Measurements from ENCODE around the gene LRRC37B.
A peak's percentile ranks its signal among the peaks of the same experiment; 100 is the strongest.
"Not testable (repeated sequence)": the region's sequence is repeated elsewhere in the genome, so short reads cannot be mapped to it uniquely, and the experiment has no call there.

The LRRC37B gene

GRCh38 chr17:32041306-32041875 lies 34.2 kb downstream of the LRRC37B start:
- not testable (repeated sequence) for DNase-seq, ATAC-seq

- not testable (repeated sequence) for DNase-seq, ATAC-seq
Observed at GRCh38 chr17:32042266-32042665, 35.1 kb downstream of the LRRC37B start.

DNA sequence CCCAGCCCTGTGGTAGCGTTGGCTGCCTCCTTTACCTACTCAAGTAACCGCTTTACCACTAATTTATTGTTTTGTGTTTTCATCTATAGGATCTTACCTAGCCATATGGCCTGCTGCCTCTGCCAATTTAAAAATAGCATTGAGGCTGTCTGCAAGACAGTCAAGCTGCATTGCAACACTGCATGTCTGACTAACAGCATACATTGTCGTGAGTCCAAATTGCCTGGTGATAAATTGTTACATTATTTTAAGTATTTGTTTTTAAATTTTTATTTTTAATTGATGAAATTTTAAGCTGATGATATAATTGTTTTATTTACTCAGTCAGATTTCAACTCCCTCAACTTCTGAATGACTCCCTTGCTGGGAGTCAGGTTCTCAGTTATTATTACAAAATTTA lies 38.4 kb downstream of the LRRC37B start:
- ATAC-seq, DNase-seq: not testable (repeated sequence)

GRCh38 chr17:32047663-32048062 lies 40.5 kb downstream of the LRRC37B start:
- not testable (repeated sequence) for DNase-seq, ATAC-seq

GRCh38 chr17:32054985-32055384 lies 47.8 kb downstream of the LRRC37B start:
- not testable (repeated sequence) for ATAC-seq, DNase-seq

- ATAC-seq, DNase-seq: not testable (repeated sequence)
Observed at GRCh38 chr17:32055425-32055824, 48.2 kb downstream of the LRRC37B start.

- ATAC-seq, DNase-seq: not testable (repeated sequence)
Observed at GRCh38 chr17:32056500-32056899, 49.3 kb downstream of the LRRC37B start.

GRCh38 chr17:32057460-32058105 lies 50.4 kb downstream of the LRRC37B start:
- not testable (repeated sequence) for ATAC-seq, DNase-seq

DNA sequence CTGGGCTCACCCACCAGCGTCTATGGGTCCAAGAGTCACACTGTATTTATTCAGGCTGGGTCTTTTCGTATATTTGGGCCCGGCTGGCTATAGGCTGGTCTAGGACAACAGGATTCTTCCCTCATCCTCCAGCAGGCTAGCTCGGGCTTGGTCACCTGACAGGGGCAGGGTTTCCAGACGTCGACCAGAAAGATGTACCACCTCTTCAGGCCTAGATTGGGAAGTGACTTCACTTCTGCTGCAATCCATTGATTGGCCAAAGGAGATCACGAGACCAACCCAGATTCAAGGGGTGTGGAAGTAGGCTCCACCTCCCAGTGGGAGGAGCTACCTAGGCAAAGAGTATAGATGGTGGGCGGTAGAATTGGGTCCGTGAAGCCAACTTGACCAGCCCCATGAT lies 53.5 kb downstream of the LRRC37B start:
- DNase-seq: not testable (repeated sequence)
- ATAC-seq: peak; percentile 70

GRCh38 chr17:32061840-32062239 lies 54.7 kb downstream of the LRRC37B start:
- ATAC-seq, DNase-seq: not testable (repeated sequence)

GRCh38 chr17:32064091-32064490 lies 56.9 kb downstream of the LRRC37B start:
- not testable (repeated sequence) for ATAC-seq, DNase-seq

DNA sequence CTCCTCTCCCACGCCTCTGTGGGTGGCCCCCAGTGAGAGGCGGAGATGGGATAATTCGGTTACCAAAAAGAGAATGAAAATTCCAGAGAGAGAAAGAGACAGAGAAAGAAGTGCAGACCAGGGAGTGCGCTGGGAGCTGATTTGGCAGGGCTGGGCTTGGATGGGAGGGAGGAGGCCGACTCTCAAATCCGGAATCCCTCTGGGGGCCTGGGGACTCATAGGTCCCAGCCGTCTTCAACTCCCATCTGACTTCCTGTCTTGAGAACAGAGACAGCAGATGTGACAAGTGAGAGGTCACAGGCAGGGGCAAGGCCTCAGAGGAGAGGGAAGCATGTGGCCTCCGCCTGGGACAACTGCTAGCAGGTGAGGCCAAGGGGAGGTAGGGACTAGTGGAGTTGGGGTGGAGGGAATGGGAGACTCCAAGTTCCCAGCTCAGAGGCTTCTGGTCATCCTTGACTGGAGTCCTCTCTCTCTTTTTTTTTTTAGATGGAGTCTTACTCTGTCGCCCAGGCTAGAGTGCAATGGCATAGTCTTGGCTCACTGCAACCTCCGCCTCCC lies 59.0 kb downstream of the LRRC37B start:
- not testable (repeated sequence) for ATAC-seq, DNase-seq

DNA sequence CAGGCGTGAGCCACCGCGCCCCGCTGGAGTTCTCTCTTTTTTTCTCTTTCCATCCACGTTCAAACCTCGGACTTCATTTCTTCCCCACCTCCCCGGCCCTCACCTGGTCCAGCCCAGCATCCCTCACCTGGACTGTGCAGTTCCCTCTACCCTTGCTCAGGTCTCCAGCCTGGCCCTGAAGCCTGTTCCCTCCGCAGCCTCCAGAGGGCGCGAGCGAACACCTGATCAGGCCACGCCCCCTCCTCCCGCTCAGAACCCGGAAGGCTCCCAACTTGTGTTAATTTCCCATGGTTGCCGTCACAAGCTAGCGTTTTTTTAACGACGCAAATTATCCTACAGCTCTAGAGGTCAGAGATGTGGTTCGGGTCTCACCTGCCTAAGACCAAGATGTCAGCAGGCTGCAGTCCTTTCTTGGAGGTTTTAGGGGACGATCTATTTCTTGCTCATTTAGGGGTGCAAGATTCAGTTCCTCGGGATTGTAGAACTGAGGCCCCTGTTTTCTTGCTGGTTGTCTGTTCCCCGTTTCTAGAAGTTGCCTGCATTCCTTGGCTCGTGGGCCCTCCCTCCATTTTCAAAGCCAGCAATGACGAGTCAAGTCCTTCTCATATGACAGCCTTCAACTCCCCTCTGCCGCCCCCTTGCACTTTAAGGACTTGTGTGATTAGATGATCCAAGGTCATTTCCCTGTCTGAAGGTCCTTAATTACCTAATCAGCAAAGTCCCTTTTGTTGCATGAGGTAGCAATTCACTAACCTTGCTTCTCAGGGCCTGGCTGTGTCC lies 59.9 kb downstream of the LRRC37B start:
- DNase-seq: peak; percentile 56
- ATAC-seq: peak; percentile 88

GRCh38 chr17:32069067-32069466 lies 61.9 kb downstream of the LRRC37B start:
- ATAC-seq, DNase-seq: not testable (repeated sequence)

DNA sequence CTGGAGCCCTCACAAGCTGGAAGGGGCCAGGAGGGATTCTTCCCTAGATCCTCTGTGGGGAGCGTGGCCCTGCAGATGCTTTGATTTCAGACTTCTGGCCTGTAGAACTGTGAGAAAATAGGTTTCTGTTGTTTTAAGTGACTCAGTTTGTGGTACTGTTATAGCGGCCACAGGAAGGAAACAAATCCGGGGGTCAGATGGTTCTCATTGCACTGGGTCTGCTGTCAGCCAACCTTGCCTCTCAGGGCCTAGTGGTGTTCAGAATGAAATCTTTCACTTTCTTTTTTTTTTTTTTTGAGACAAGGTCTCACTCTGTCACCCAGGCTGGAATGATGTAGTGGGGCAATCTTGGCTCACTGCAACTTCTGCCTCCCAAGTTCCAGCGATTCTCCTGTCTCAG lies 64.8 kb downstream of the LRRC37B start:
- DNase-seq: peak; percentile 16

GRCh38 chr17:32073131-32073530 lies 65.9 kb downstream of the LRRC37B start:
- DNase-seq, ATAC-seq: not testable (repeated sequence)

More for the DNA sequence above, 64.8 kb downstream of the LRRC37B start:
- ATAC-seq: peak; percentile 92

GRCh38 chr17:32079753-32080152 lies 72.6 kb downstream of the LRRC37B start:
- DNase-seq (peak; percentile 73), ATAC-seq (peak; percentile 92)

GRCh38 chr17:32083550-32083979 lies 76.4 kb downstream of the LRRC37B start:
- DNase-seq, ATAC-seq: not testable (repeated sequence)

DNA sequence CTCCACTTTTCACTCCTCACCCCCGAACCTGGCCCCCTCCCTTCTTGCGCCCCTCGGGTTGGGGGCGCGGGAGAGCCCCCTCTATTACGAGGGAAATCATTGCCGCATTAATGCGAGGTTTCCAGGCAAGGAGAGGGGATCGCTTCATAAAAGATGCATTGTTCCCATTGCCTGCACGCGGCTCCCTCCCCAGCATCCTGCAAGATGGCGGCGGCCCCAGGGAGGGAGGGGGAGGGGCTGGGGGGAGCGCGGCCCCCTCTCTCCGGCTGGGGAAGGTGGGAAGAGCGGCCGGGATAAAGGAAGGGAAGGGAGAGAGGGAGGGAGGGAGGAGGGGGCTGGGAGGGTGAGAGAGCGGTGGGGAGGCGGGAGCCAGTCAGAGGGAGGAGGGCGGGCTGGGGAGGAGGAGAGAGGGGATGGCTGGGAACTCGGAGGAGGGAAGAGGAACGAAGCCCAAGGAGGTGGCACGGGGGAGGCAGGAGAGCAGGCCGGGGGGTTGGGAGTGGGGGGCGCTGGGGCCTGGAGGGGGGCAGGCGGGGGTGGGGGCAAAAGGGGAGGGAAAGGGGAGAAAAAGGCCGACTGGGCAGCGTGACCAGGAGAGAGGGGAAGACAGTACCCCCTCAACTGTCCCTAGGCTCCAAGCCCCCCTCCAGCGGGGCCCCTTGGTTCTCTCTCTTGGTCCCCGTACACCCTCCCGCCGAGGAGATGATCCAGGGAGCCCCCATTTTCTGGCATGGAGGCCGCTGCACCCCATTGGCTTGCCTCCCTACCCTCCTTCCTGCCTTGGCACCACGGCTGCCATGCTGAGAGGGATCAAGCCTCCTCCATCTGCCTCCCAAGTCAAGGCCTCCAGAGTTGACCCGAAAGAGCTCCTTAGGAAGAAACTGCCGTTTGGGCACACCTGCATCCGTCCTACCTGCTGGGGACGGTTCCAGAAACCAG lies 77.1 kb downstream of the LRRC37B start:
- not testable (repeated sequence) for DNase-seq, ATAC-seq

GRCh38 chr17:32084942-32085829 lies 78.0 kb downstream of the LRRC37B start:
- ATAC-seq, DNase-seq: not testable (repeated sequence)

Measured in stimulated activated naive CD8-positive, alpha-beta T cell treated with anti-CD3 and anti-CD28 coated beads, Interleukin-15, Interleukin-2, amounts not matched to agents 100 U/mL and 50 U/mL, for 24 hours (primary cell).